B cell (primary cell): Measurements from ENCODE around the gene MTX1. TPM values are rescaled to one million over a fixed set of nuclear protein-coding genes. Genes with fewer than 3 reads are reported as not detected.

ENCODE experiments used
- ATAC-seq: fragments of 200-7000 bp; cut with Tn5 transposase; one replicate; pipeline ENCODE4 v1.10.0; 2021; ENCODE audit warnings: low read depth, mild to moderate bottlenecking, moderate number of reproducible peaks, moderate library complexity
- CTCF ChIA-PET: fragments of 350-600 bp; sonication (Branson Sonifier 250); formaldehyde crosslinking; loops from one replicate; lab custom pipeline; 2021; ENCODE audit warnings: antibody characterized with exemption, inconsistent platforms; lab: Charles Lee
- POLR2A ChIA-PET: fragments of 350-600 bp; sonication (Branson Sonifier 250); formaldehyde crosslinking; loops from one replicate; lab custom pipeline; 2021; ENCODE audit warnings: antibody characterized with exemption; lab: Charles Lee
- DNase-seq: peaks from one replicate; pipeline ENCODE4 v3.0.0; 2013
- H2AFZ ChIP-seq: 2 replicates; pipeline ENCODE4 v1.6.1; 2012; ENCODE audit warnings: mild to moderate bottlenecking, low read depth, low read length; ENCODE audit not compliant: insufficient read depth, poor library complexity, severe bottlenecking
- H3K27ac ChIP-seq, 2 donors: 1 replicate in 1 of 2; 2 replicates in 1 of 2; pipeline ENCODE4 v1.5.1; 2012 to 2013; ENCODE audit warnings: low read length in 2 of 2, mild to moderate bottlenecking in 2 of 2, moderate library complexity in 1 of 2
- H3K27me3 ChIP-seq, 4 experiments: fragments of 200-600 bp in 1 of 4; sonication (generic) in 1 of 4; replicated peaks in 1 of 4; 1 replicate in 2 of 4; 2 replicates in 2 of 4; pipeline versions ENCODE4 v1.6.1 to v1.7.0; 2013 to 2016; ENCODE audit warnings: low read length in 3 of 4, mild to moderate bottlenecking in 2 of 4, mixed read lengths in 1 of 4, moderate library complexity in 1 of 4; ENCODE audit not compliant: insufficient read depth in 4 of 4, control insufficient read depth in 3 of 4; ENCODE audit errors: control extremely low read depth in 1 of 4
- H3K36me3 ChIP-seq, 2 experiments: replicated peaks in 1 of 2; 1 replicate in 1 of 2; 2 replicates in 1 of 2; pipeline versions ENCODE4 v1.6.1 to v1.7.1; 2013; ENCODE audit warnings: low read length in 1 of 2; ENCODE audit not compliant: insufficient read depth in 2 of 2, control insufficient read depth in 1 of 2; ENCODE audit errors: control extremely low read depth in 1 of 2, extremely low read depth in 1 of 2
- H3K4me1 ChIP-seq, 2 donors: fragments of 200-600 bp in 1 of 2; sonication (generic) in 1 of 2; 1 replicate in 1 of 2; 2 replicates in 1 of 2; pipeline versions ENCODE4 v1.5.1 to v1.6.1; 2013 to 2017; ENCODE audit warnings: low read length in 2 of 2; ENCODE audit not compliant: control insufficient read depth in 2 of 2, insufficient read depth in 2 of 2
- H3K4me2 ChIP-seq: replicated peaks from 2 replicates; pipeline ENCODE3; 2012; ENCODE audit warnings: mild to moderate bottlenecking, low read depth, low read length; ENCODE audit not compliant: poor library complexity, severe bottlenecking
- H3K4me3 ChIP-seq, 5 experiments: fragments of 200-600 bp in 1 of 5; sonication (generic) in 1 of 5; 1 replicate in 3 of 5; 2 replicates in 2 of 5; pipeline versions ENCODE4 v1.5.1 to v1.7.0; 2011 to 2016; ENCODE audit warnings: low read length in 4 of 5, mild to moderate bottlenecking in 4 of 5, low read depth in 2 of 5, control low read depth in 1 of 5, moderate library complexity in 1 of 5; ENCODE audit not compliant: insufficient read depth in 1 of 5; ENCODE audit errors: control extremely low read depth in 1 of 5, extremely low read depth in 1 of 5
- H3K79me2 ChIP-seq: fragments of 200-600 bp; sonication (generic); one replicate; pipeline ENCODE4 v1.6.0; 2016; ENCODE audit warnings: low read length; ENCODE audit not compliant: control insufficient read depth, insufficient read depth
- H3K9ac ChIP-seq: fragments of 200-600 bp; sonication (generic); 2 replicates; pipeline ENCODE4 v1.6.1; 2017; ENCODE audit warnings: mild to moderate bottlenecking, low read length, moderate library complexity
- H3K9me3 ChIP-seq, 3 donors: one replicate each; pipeline versions ENCODE4 v1.6.1 to v1.7.1; 2013; ENCODE audit warnings: low read length in 2 of 3; ENCODE audit not compliant: control insufficient read depth in 2 of 3, insufficient read depth in 1 of 3; ENCODE audit errors: control extremely low read depth in 1 of 3
- H4K20me1 ChIP-seq: 2 replicates; pipeline ENCODE4 v1.6.0; 2012; ENCODE audit warnings: mild to moderate bottlenecking, low read length; ENCODE audit not compliant: insufficient read depth, control insufficient read depth, poor library complexity, severe bottlenecking
- H3K27ac Mint-ChIP-seq: one replicate; pipeline ENCODE4 v1.8.0; 2021; ENCODE audit warnings: mixed read lengths
- H3K27me3 Mint-ChIP-seq: one replicate; pipeline ENCODE4 v1.8.0; 2021; ENCODE audit warnings: mixed read lengths
- H3K4me1 Mint-ChIP-seq: one replicate; pipeline ENCODE4 v1.8.0; 2021; ENCODE audit warnings: mixed read lengths
- H3K4me3 Mint-ChIP-seq: one replicate; pipeline ENCODE4 v1.8.0; 2021; ENCODE audit warnings: mixed read lengths
- H3K9me3 Mint-ChIP-seq: one replicate; pipeline ENCODE4 v1.8.0; 2022; ENCODE audit warnings: mixed read lengths; ENCODE audit not compliant: insufficient read depth
- CTCF ChIP-seq: fragments of 200-600 bp; IDR thresholded peaks from one replicate; pipeline ENCODE4 v1.8.0; 2022; ENCODE audit warnings: antibody characterized with exemption, mild to moderate bottlenecking
- EZH2 ChIP-seq: IDR thresholded peaks from 2 replicates; pipeline ENCODE4 v1.6.1; 2012; ENCODE audit warnings: borderline replicate concordance, low read depth, mild to moderate bottlenecking, moderate library complexity, low read length; ENCODE audit not compliant: insufficient read depth, poor library complexity, severe bottlenecking
- WGBS: methylation state at CpG from one replicate; pipeline ENCODE4 v1.1.5; 2013; ENCODE audit warnings: missing lambda C conversion rate; ENCODE audit not compliant: insufficient coverage; 5-methylcytosine and 5-hydroxymethylcytosine counted together
- intact Hi-C: fragments of 100-400 bp; cut with micrococcal nuclease; formaldehyde crosslinking; loops from one replicate; pipeline ENCODE4 v1.10.0; 2022
- polyA plus RNA-seq: library from polyadenylated mRNA; depleted of rRNA; stranded (reverse); fragments of >200 nt; gene quantifications from 2 replicates; pipeline ENCODE4 v1.2.3, GENCODE V29; 2012
- total RNA-seq, 2 donors: library from RNA; stranded (reverse); fragments of 120-200 nt in 1 of 2; gene quantifications; 1 replicate in 1 of 2; 2 replicates in 1 of 2; pipeline versions ENCODE4 v1.2.3 to v1.2.4, GENCODE V29; 2013 to 2022

Gene MTX1
- total and polyA plus RNA-seq, 2 donors (not counting 1 experiment from before 2014, with no cell fraction given): 19.0 to 40.4 TPM

DNA sequence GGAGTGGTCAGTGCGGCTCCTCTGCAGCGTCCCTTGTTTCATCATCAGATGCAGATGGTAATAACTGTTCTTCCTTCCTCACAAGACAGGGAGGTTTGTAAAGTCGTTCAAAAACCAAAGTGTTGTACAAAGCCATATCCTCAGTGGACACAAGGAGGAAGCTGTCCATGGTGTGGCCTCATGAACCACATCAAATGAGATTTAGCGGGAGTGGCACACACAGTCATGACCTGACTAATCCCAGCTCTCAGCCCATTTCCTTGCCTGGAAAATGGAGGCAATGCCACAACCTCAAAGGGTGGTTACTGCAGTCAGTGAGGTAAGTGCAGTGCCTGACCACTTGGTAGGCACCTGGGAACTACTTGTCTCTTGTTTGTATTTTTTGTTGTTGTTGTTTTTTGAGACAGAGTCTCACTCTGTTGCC lies 33.4 kb downstream of the MTX1 start:
- peaks cover 27 to 36% of the 10 kb centered on the region in 2 donors for H3K4me1 ChIP-seq
- peak overlapping the region; percentile 78 for H3K4me2 ChIP-seq
- peaks cover 9% of the 10 kb centered on the region for H3K79me2 ChIP-seq
- H3K27me3 ChIP-seq: no peaks in the 10 kb centered on the region
- Mint-ChIP-seq H3K4me3 (peak overlapping the region; percentile 27), H3K9me3 (no peaks in the 10 kb centered on the region), H3K27me3 (peaks cover 4% of the 10 kb centered on the region), H3K4me1 (peaks cover 33% of the 10 kb centered on the region), H3K27ac (peak overlapping the region; percentile 22)
- H3K36me3 ChIP-seq: peaks cover 0 to 11% of the 10 kb centered on the region in 2 experiments
- H3K4me3 ChIP-seq: no peak overlapping the region
- no peaks in the 10 kb centered on the region for H4K20me1 ChIP-seq
- no peak overlapping the region for H3K27ac ChIP-seq
- ATAC-seq: no peak
- TF ChIP-seq CTCF (no peak), EZH2 (no peak)
- intact Hi-C loops: loop anchor here (1.0 to 5.0 kb wide), 3 partner anchors 15 to 70 kb away; partner anchors contain the start of genes HCN3, KRTCAP2 and TRIM46
- no peak overlapping the region for H2AFZ ChIP-seq
- WGBS: 100% methylated on average over 1 of the region's 4 CpGs
- no peak for DNase-seq
- CTCF ChIA-PET: interaction anchor here (1.0 to 2.1 kb wide), 5 partner anchors 9 to 150 kb away, joined by 3 to 18 read pairs (median 4); partner anchors contain the start of gene SCAMP3
- POLR2A ChIA-PET: interaction anchor here (0.7 kb wide), 1 partner anchor 19 kb away, joined by 4 read pairs; no protein-coding TSS in a partner anchor
- peaks cover 0 to 4% (median 2%) of the 10 kb centered on the region in 3 donors for H3K9me3 ChIP-seq
- no peak overlapping the region for H3K9ac ChIP-seq

GRCh38 chr1:155242805-155243358 lies 34.4 kb downstream of the MTX1 start:
- ChIA-PET CTCF (interaction anchor here (0.6 to 1.5 kb wide), 6 partner anchors 19 to 381 kb away, joined by 3 to 5 read pairs (median 3); partner anchors contain the start of genes MTX1 and SCAMP3), POLR2A (interaction anchor here (1.3 kb wide), 1 partner anchor 34 kb away, joined by 3 read pairs; the partner anchor contains the start of gene MTX1)
- Histone ChIP-seq H3K27ac (no peak overlapping the region), H3K4me2 (peak overlapping the region; percentile 87), H3K27me3 (no peaks in the 10 kb centered on the region), H3K9me3 (peaks cover 0 to 4% (median 2%) of the 10 kb centered on the region in 3 donors), H2AFZ (peak overlapping the region; percentile 78), H3K36me3 (peaks cover 0 to 2% of the 10 kb centered on the region in 2 experiments), H3K9ac (no peak overlapping the region), H3K79me2 (peaks cover 9% of the 10 kb centered on the region), H3K4me1 (peaks cover 27 to 36% of the 10 kb centered on the region in 2 donors), H3K4me3 (no peak overlapping the region), H4K20me1 (no peaks in the 10 kb centered on the region)
- Mint-ChIP-seq H3K27ac (peak overlapping the region; percentile 96), H3K4me3 (peak overlapping the region; percentile 82), H3K4me1 (peaks cover 33% of the 10 kb centered on the region), H3K27me3 (peaks cover 4% of the 10 kb centered on the region), H3K9me3 (no peaks in the 10 kb centered on the region)
- 100% methylated on average over 1 of the region's 3 CpGs for WGBS
- TF ChIP-seq CTCF (no peak), EZH2 (no peak)
- DNase-seq (no peak), ATAC-seq (no peak)
- intact Hi-C loops: loop anchor here (5.0 kb wide), 2 partner anchors 34 to 71 kb away; partner anchors contain the start of genes HCN3, KRTCAP2 and TRIM46
